ENCODE results near the gene SKA2.
A peak's percentile ranks its signal among the peaks of the same experiment; 100 is the strongest.
"Not testable (repeated sequence)": the region's sequence is repeated elsewhere in the genome, so short reads cannot be mapped to it uniquely, and the experiment has no call there.

Gene SKA2

DNA sequence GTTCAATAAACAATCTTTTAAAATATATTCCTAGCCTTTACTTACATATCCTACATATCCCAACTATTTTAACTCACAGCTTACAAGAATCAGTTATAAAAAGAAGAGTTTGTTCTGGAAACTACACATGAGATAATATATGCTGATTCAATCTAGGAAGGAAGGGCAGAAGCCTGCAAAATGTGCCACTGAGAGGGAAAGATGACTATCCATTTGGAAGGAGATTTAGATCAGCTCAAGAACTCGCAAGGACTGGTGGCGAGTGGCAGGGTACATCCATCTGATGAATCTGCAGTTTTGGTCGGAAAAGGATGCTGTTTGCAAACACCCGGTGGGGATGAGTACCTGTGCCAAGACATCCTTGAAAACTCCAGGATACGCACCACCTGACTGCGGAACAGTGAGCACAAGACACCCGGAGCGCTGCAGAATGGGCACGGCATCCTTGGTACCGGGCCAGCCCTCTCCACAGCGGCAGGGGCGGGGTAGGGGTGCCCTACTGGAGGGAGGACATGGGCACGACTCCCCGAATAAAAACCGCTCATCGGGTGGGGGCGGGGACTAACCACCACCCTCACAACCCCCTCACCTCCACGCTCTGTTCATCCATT is 49.0 kb downstream of the SKA2 start:
- Mint-ChIP-seq H3K4me1 (ENCODE audit: low read depth) (peaks cover 55% of the 10 kb centered on the region), H3K27me3 (ENCODE audit: low read depth) (no peaks in the 10 kb centered on the region), H3K27ac (peak overlapping the region; percentile 95), H3K4me3 (peak overlapping the region; percentile 95), H3K36me3 (ENCODE audit: low read depth) (peaks cover 36% of the 10 kb centered on the region), H3K9me3 (no peaks in the 10 kb centered on the region)
- peak; percentile 57 for DNase-seq (ENCODE audit: low spot score)

GRCh38 chr17:59101178-59101577 is 53.8 kb downstream of the SKA2 start:
- peaks cover 4% of the 10 kb centered on the region for H3K9me3 Mint-ChIP-seq
- H3K4me3 Mint-ChIP-seq, result no peak overlapping the region
- no peaks in the 10 kb centered on the region for H3K27me3 Mint-ChIP-seq (ENCODE audit: low read depth)
- peaks cover 42% of the 10 kb centered on the region for H3K4me1 Mint-ChIP-seq (ENCODE audit: low read depth)
- H3K36me3 Mint-ChIP-seq (ENCODE audit: low read depth), result peaks cover 50% of the 10 kb centered on the region
- H3K27ac Mint-ChIP-seq, result no peak overlapping the region
- no peak for DNase-seq (ENCODE audit: low spot score)

- Mint-ChIP-seq H3K9me3 (peaks cover 4% of the 10 kb centered on the region), H3K27me3 (ENCODE audit: low read depth) (no peaks in the 10 kb centered on the region), H3K27ac (no peak overlapping the region), H3K4me3 (no peak overlapping the region), H3K36me3 (ENCODE audit: low read depth) (peaks cover 41% of the 10 kb centered on the region), H3K4me1 (ENCODE audit: low read depth) (peaks cover 30% of the 10 kb centered on the region)
- no peak for DNase-seq (ENCODE audit: low spot score)
Observed at GRCh38 chr17:59097876-59098275, 57.1 kb downstream of the SKA2 start.

DNA sequence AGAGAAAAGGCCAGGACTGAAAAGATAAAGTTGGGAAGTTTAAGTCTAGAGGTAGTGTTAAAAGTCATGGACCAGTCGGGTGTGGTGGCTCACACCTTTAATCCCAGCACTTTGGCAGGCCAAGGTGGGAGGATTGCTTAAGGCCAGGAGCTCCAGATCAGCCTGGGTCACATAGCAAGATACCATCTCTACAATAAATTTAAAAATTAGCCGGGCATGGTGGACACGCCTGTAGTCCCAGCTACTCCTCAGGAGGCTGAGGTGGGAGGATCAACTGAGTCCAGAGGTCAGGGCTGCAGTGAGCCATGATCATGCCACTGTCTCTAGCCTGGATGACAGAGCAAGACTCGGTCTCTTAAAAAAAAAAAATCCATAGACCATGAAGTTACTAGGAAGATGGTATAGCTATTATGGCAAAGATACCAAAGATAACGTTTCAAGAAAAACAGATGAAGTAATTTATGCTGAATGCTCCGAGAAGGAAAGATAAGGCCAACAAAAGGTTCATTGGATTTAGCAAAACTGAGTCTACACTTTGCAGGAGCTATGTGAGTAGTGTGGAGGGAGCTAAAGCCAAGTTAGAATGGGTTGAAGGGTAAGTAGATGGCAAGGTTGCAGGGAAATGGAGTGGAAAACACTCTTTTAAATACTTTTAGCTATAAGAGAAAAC is 60.0 kb downstream of the SKA2 start:
- no peak overlapping the region for H3K4me3 Mint-ChIP-seq
- no peak for DNase-seq (ENCODE audit: low spot score)
- H3K27me3 Mint-ChIP-seq (ENCODE audit: low read depth), result no peaks in the 10 kb centered on the region
- peaks cover 4% of the 10 kb centered on the region for H3K9me3 Mint-ChIP-seq
- peaks cover 15% of the 10 kb centered on the region for H3K4me1 Mint-ChIP-seq (ENCODE audit: low read depth)
- peak overlapping the region; percentile 32 for H3K27ac Mint-ChIP-seq
- H3K36me3 Mint-ChIP-seq (ENCODE audit: low read depth), result peaks cover 28% of the 10 kb centered on the region

GRCh38 chr17:59093702-59094231 is 61.2 kb downstream of the SKA2 start:
- no peak overlapping the region for H3K27ac Mint-ChIP-seq
- no peak for DNase-seq (ENCODE audit: low spot score)
- H3K9me3 Mint-ChIP-seq, result peaks cover 4% of the 10 kb centered on the region
- H3K27me3 Mint-ChIP-seq (ENCODE audit: low read depth), result no peaks in the 10 kb centered on the region
- H3K4me1 Mint-ChIP-seq (ENCODE audit: low read depth), result peaks cover 14% of the 10 kb centered on the region
- peaks cover 27% of the 10 kb centered on the region for H3K36me3 Mint-ChIP-seq (ENCODE audit: low read depth)
- no peak overlapping the region for H3K4me3 Mint-ChIP-seq

- no peak overlapping the region for H3K27ac Mint-ChIP-seq
- H3K4me1 Mint-ChIP-seq (ENCODE audit: low read depth), result peaks cover 14% of the 10 kb centered on the region
- DNase-seq (ENCODE audit: low spot score), result no peak
- H3K4me3 Mint-ChIP-seq, result no peak overlapping the region
- peaks cover 4% of the 10 kb centered on the region for H3K9me3 Mint-ChIP-seq
- H3K27me3 Mint-ChIP-seq (ENCODE audit: low read depth), result no peaks in the 10 kb centered on the region
- H3K36me3 Mint-ChIP-seq (ENCODE audit: low read depth), result peaks cover 26% of the 10 kb centered on the region
Observed at GRCh38 chr17:59093145-59093701, 61.8 kb downstream of the SKA2 start.

DNA sequence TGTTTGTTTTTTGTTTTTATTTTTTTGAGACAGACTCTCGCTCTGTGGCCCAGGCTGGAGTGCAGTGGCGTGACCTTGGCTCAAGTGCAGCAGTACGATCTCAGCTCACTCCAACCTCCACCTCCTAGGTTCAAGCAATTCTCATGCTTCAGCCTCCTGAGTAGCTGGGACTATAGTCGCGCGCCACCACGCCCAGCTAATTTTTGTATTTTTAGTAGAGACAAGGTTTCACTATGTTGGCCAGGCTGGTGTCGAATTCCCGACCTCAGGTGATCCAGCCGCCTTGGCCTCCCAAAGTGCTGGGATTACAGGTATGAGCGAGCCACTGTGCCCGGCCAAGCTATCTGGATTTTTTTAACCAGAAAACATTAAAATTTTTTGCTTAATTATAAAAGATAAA is 64.4 kb downstream of the SKA2 start:
- DNase-seq (ENCODE audit: low spot score); H3K4me1 Mint-ChIP-seq (ENCODE audit: low read depth); H3K27me3 Mint-ChIP-seq (ENCODE audit: low read depth); H3K9me3 Mint-ChIP-seq; H3K27ac Mint-ChIP-seq; H3K4me3 Mint-ChIP-seq: not testable (repeated sequence)
- H3K36me3 Mint-ChIP-seq (ENCODE audit: low read depth), result peaks cover 22% of the 10 kb centered on the region

- Mint-ChIP-seq H3K4me1 (ENCODE audit: low read depth) (peaks cover 3% of the 10 kb centered on the region), H3K27me3 (ENCODE audit: low read depth) (no peaks in the 10 kb centered on the region), H3K4me3 (no peak overlapping the region), H3K27ac (no peak overlapping the region), H3K36me3 (ENCODE audit: low read depth) (peaks cover 42% of the 10 kb centered on the region), H3K9me3 (no peaks in the 10 kb centered on the region)
- DNase-seq (ENCODE audit: low spot score), result no peak
Observed at GRCh38 chr17:59084154-59084553, 70.8 kb downstream of the SKA2 start.

DNA sequence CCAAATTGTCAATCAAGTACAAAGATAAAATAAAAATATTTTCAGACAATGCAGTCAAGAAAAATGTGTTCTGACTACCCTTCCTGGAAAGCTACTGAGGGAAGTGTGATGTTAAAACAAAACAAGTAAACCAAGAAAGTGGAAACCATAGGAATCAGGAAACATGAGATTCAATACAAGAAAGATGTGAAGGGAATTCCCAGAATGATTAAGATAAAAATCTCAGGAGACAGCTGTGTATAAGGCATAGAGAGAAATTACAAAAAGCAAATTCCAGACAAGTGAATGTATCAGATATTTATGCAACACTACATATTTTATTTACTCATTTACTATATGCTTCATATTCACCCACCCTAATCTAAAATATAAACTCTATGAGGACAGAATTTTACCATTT is 80.5 kb downstream of the SKA2 start:
- no peak overlapping the region for H3K4me3 Mint-ChIP-seq
- DNase-seq (ENCODE audit: low spot score), result no peak
- H3K27me3 Mint-ChIP-seq (ENCODE audit: low read depth), result no peaks in the 10 kb centered on the region
- peaks cover 35% of the 10 kb centered on the region for H3K36me3 Mint-ChIP-seq (ENCODE audit: low read depth)
- no peak overlapping the region for H3K27ac Mint-ChIP-seq
- H3K4me1 Mint-ChIP-seq (ENCODE audit: low read depth), result no peaks in the 10 kb centered on the region
- H3K9me3 Mint-ChIP-seq, result no peaks in the 10 kb centered on the region

DNA sequence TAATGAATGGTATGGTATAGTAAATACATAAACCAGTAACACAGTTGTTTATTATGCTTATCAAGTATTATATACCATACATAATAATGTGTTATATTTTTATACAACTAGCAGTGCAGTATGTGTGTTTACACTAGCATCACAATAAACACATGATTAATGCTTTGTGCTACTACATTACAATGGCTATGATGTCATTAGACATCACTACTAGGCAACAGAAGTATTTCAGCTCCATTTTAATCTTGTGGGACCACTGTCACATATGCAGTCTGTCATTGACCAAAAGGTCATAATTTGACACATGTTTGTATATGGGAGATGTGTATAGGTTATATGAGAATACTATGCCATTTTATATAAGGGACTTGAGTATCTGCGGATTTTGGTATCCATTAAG is 81.0 kb downstream of the SKA2 start:
- no peak overlapping the region for H3K4me3 Mint-ChIP-seq
- DNase-seq (ENCODE audit: low spot score), result no peak
- H3K4me1 Mint-ChIP-seq (ENCODE audit: low read depth), result no peaks in the 10 kb centered on the region
- no peaks in the 10 kb centered on the region for H3K9me3 Mint-ChIP-seq
- H3K36me3 Mint-ChIP-seq (ENCODE audit: low read depth), result peaks cover 34% of the 10 kb centered on the region
- no peaks in the 10 kb centered on the region for H3K27me3 Mint-ChIP-seq (ENCODE audit: low read depth)
- H3K27ac Mint-ChIP-seq, result no peak overlapping the region

GRCh38 chr17:59069856-59070255 is 85.1 kb downstream of the SKA2 start:
- no peaks in the 10 kb centered on the region for H3K27me3 Mint-ChIP-seq (ENCODE audit: low read depth)
- peaks cover 43% of the 10 kb centered on the region for H3K36me3 Mint-ChIP-seq (ENCODE audit: low read depth)

DNA sequence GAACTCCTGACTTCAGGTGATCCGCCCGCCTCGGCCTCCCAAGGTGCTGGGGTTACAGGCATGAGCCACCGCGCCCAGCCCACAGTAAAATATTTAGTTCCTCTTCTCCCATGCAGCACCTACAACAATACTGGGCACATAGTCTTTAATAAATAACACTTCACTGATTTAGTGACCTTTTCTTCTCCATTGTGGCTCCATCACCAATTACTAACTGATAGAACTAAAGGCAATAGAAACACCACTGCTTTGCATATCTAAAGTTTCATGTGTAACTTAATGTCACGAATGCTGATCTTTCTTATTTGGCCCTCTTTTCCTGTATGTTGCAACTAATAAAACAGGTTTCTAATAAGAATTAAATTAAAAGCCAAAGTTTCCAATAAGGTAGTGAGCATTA is 87.2 kb downstream of the SKA2 start:
- no peak overlapping the region for H3K4me3 Mint-ChIP-seq
- H3K36me3 Mint-ChIP-seq (ENCODE audit: low read depth), result peaks cover 41% of the 10 kb centered on the region
- H3K4me1 Mint-ChIP-seq (ENCODE audit: low read depth), result peaks cover 5% of the 10 kb centered on the region
- H3K27me3 Mint-ChIP-seq (ENCODE audit: low read depth), result no peaks in the 10 kb centered on the region
- no peaks in the 10 kb centered on the region for H3K9me3 Mint-ChIP-seq
- no peak overlapping the region for H3K27ac Mint-ChIP-seq
- DNase-seq (ENCODE audit: low spot score), result no peak

More at GRCh38 chr17:59069856-59070255, 85.1 kb downstream of the SKA2 start:
- H3K9me3 Mint-ChIP-seq, result no peaks in the 10 kb centered on the region
- peaks cover 5% of the 10 kb centered on the region for H3K4me1 Mint-ChIP-seq (ENCODE audit: low read depth)
- no peak overlapping the region for H3K4me3 Mint-ChIP-seq
- no peak overlapping the region for H3K27ac Mint-ChIP-seq
- no peak for DNase-seq (ENCODE audit: low spot score)

GRCh38 chr17:59067340-59067739 is 87.6 kb downstream of the SKA2 start:
- Mint-ChIP-seq H3K36me3 (ENCODE audit: low read depth) (peaks cover 43% of the 10 kb centered on the region), H3K4me1 (ENCODE audit: low read depth) (peaks cover 5% of the 10 kb centered on the region), H3K4me3 (no peak overlapping the region), H3K27ac (no peak overlapping the region), H3K27me3 (ENCODE audit: low read depth) (no peaks in the 10 kb centered on the region), H3K9me3 (no peaks in the 10 kb centered on the region)
- DNase-seq (ENCODE audit: low spot score), result no peak

- Mint-ChIP-seq H3K4me3 (no peak overlapping the region), H3K36me3 (ENCODE audit: low read depth) (peaks cover 35% of the 10 kb centered on the region), H3K4me1 (ENCODE audit: low read depth) (peaks cover 2% of the 10 kb centered on the region), H3K27me3 (ENCODE audit: low read depth) (no peaks in the 10 kb centered on the region), H3K9me3 (no peaks in the 10 kb centered on the region), H3K27ac (no peak overlapping the region)
- DNase-seq (ENCODE audit: low spot score), result no peak
Observed at GRCh38 chr17:59062509-59062908, 92.5 kb downstream of the SKA2 start.
